ENCODE results near the gene RHNO1.
A peak's percentile ranks its signal among the peaks of the same experiment; 100 is the strongest.

The RHNO1 gene

GRCh38 chr12:2902272-2902880 lies 25.4 kb downstream of the RHNO1 start:
- Histone ChIP-seq H3K9ac (ENCODE audit: low read depth, low read length) (no peak overlapping the region), H3K27ac (ENCODE audit: low read depth, low read length) (no peak overlapping the region), H3K36me3 (ENCODE audit: control insufficient read depth, insufficient read depth, low read length) (no peaks in the 10 kb centered on the region), H3K27me3 (ENCODE audit: control insufficient read depth, insufficient read depth, low read length) (no peaks in the 10 kb centered on the region), H3K9me3 (ENCODE audit: control insufficient read depth, insufficient read depth, low read length) (no peaks in the 10 kb centered on the region), H3K4me1 (ENCODE audit: control insufficient read depth, insufficient read depth, low read length) (peaks cover 3% of the 10 kb centered on the region; the same call in 1 of the 2 replicates), H3K4me3 (ENCODE audit: low read depth, low read length) (no peak overlapping the region)

- no peak overlapping the region for H3K4me3 ChIP-seq (ENCODE audit: low read depth, low read length)
- H3K27ac ChIP-seq (ENCODE audit: low read depth, low read length) = no peak overlapping the region
- no peak overlapping the region for H3K9ac ChIP-seq (ENCODE audit: low read depth, low read length)
- no peaks in the 10 kb centered on the region for H3K27me3 ChIP-seq (ENCODE audit: control insufficient read depth, insufficient read depth, low read length)
- H3K4me1 ChIP-seq (ENCODE audit: control insufficient read depth, insufficient read depth, low read length) = peaks cover 7% of the 10 kb centered on the region; the same call in 1 of the 2 replicates
- no peaks in the 10 kb centered on the region for H3K36me3 ChIP-seq (ENCODE audit: control insufficient read depth, insufficient read depth, low read length)
- H3K9me3 ChIP-seq (ENCODE audit: control insufficient read depth, insufficient read depth, low read length) = no peaks in the 10 kb centered on the region
Measured at GRCh38 chr12:2904260-2904659, 27.2 kb downstream of the RHNO1 start.

DNA sequence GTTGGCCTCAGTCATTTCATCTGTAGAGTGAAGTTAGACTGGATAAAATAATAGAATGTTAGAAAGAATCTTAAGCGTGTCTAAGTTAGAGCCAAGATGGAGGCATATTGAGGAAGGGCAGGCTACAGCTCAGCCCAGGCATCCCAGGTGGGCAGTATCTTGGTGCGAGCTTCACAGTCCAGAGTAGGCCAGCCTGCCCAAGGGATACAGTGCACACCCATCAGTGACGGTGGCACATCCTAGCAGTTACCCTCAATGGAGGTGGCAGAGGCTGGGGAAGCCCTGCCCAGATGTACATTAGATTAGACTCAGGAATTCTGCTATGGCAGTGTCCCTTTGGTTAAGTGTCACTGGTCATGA lies 35.2 kb downstream of the RHNO1 start:
- H3K27ac ChIP-seq (ENCODE audit: low read depth, low read length) = peak overlapping the region; percentile 78
- no peak overlapping the region; the same call in 1 of the 2 replicates for H3K9ac ChIP-seq (ENCODE audit: low read depth, low read length)

DNA sequence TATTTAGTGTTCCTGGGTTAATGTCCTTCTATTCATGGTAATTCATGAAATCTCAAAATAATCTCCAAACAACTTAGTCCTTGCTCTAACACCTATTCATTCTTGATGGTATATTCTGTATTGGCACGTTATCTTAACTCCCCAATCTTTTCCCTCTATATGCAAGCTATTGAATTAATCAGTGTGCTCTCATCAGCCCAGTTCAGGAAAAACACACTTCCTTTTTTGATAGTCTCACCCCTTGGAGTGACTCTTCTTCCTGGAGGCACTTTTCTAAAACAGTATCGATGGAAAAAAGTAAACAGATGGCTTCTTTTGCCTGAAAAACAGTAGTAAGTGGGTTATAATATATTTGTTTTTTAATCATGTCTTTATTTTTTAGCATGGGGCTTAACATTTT lies 42.2 kb downstream of the RHNO1 start:
- Histone ChIP-seq H3K36me3 (ENCODE audit: control insufficient read depth, insufficient read depth, low read length) (peaks cover 24% of the 10 kb centered on the region), H3K27ac (ENCODE audit: low read depth, low read length) (no peak overlapping the region), H3K9me3 (ENCODE audit: control insufficient read depth, insufficient read depth, low read length) (no peaks in the 10 kb centered on the region), H3K9ac (ENCODE audit: low read depth, low read length) (no peak overlapping the region), H3K4me1 (ENCODE audit: control insufficient read depth, insufficient read depth, low read length) (peaks cover 14% of the 10 kb centered on the region), H3K27me3 (ENCODE audit: control insufficient read depth, insufficient read depth, low read length) (no peaks in the 10 kb centered on the region), H3K4me3 (ENCODE audit: low read depth, low read length) (no peak overlapping the region)

More for the DNA sequence above, 35.2 kb downstream of the RHNO1 start:
- peaks cover 4% of the 10 kb centered on the region for H3K36me3 ChIP-seq (ENCODE audit: control insufficient read depth, insufficient read depth, low read length)
- H3K9me3 ChIP-seq (ENCODE audit: control insufficient read depth, insufficient read depth, low read length) = no peaks in the 10 kb centered on the region
- H3K4me1 ChIP-seq (ENCODE audit: control insufficient read depth, insufficient read depth, low read length) = peaks cover 17% of the 10 kb centered on the region
- H3K27me3 ChIP-seq (ENCODE audit: control insufficient read depth, insufficient read depth, low read length) = no peaks in the 10 kb centered on the region
- no peak overlapping the region for H3K4me3 ChIP-seq (ENCODE audit: low read depth, low read length)

DNA sequence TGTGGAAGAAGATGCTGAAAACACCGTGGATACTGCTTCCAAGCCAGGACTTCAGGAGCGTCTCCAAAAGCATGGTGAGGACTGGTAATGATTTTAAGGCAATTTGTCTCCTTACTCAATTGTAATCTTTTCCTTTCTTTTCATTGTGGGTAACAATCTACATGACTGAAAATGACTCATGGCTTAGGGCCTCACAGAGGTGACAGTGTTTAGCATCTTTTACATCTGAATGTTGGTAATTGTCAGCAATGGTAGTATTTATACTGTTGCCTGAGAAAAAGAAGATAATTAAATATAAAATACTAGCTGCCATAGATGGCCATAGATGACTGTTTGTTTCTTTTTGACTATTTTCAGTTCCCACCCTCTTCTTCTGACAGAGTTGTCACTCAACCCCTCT lies 45.3 kb downstream of the RHNO1 start:
- peaks cover 35% of the 10 kb centered on the region for H3K36me3 ChIP-seq (ENCODE audit: control insufficient read depth, insufficient read depth, low read length)
- H3K4me3 ChIP-seq (ENCODE audit: low read depth, low read length) = 0 out of 2 replicates have a peak overlapping the region, but pooled peaks have one; percentile 12
- no peaks in the 10 kb centered on the region for H3K27me3 ChIP-seq (ENCODE audit: control insufficient read depth, insufficient read depth, low read length)
- no peaks in the 10 kb centered on the region for H3K9me3 ChIP-seq (ENCODE audit: control insufficient read depth, insufficient read depth, low read length)
- H3K4me1 ChIP-seq (ENCODE audit: control insufficient read depth, insufficient read depth, low read length) = peaks cover 14% of the 10 kb centered on the region
- H3K9ac ChIP-seq (ENCODE audit: low read depth, low read length) = no peak overlapping the region
- H3K27ac ChIP-seq (ENCODE audit: low read depth, low read length) = peak overlapping the region; percentile 84

GRCh38 chr12:2923057-2923456 lies 46.0 kb downstream of the RHNO1 start:
- Histone ChIP-seq H3K27ac (ENCODE audit: low read depth, low read length) (no peak overlapping the region), H3K27me3 (ENCODE audit: control insufficient read depth, insufficient read depth, low read length) (no peaks in the 10 kb centered on the region), H3K36me3 (ENCODE audit: control insufficient read depth, insufficient read depth, low read length) (peaks cover 35% of the 10 kb centered on the region), H3K4me3 (ENCODE audit: low read depth, low read length) (no peak overlapping the region), H3K4me1 (ENCODE audit: control insufficient read depth, insufficient read depth, low read length) (peaks cover 14% of the 10 kb centered on the region), H3K9ac (ENCODE audit: low read depth, low read length) (no peak overlapping the region), H3K9me3 (ENCODE audit: control insufficient read depth, insufficient read depth, low read length) (no peaks in the 10 kb centered on the region)

DNA sequence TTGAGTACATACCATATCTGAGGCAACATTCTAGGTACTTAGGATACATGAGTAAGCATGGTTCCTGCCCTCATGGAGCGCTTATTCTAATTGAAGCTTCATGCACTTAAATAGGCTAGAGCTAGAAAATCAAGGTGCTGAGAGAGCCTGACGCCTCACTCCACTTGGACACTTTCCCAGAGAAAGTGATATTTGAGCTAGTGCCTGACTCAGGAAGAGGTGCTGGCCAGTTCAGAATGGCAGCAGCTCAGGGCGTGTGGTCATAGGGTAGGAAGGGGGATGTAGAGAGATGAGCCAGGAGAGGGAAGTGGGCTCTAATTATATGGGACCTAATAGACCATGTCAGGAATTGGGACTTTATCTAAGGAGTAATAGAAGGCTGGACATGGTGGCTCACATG lies 47.0 kb downstream of the RHNO1 start:
- H3K27me3 ChIP-seq (ENCODE audit: control insufficient read depth, insufficient read depth, low read length) = no peaks in the 10 kb centered on the region
- peaks cover 14% of the 10 kb centered on the region for H3K4me1 ChIP-seq (ENCODE audit: control insufficient read depth, insufficient read depth, low read length)
- no peaks in the 10 kb centered on the region for H3K9me3 ChIP-seq (ENCODE audit: control insufficient read depth, insufficient read depth, low read length)
- H3K36me3 ChIP-seq (ENCODE audit: control insufficient read depth, insufficient read depth, low read length) = peaks cover 35% of the 10 kb centered on the region
- H3K4me3 ChIP-seq (ENCODE audit: low read depth, low read length) = no peak overlapping the region
- no peak overlapping the region for H3K9ac ChIP-seq (ENCODE audit: low read depth, low read length)
- no peak overlapping the region for H3K27ac ChIP-seq (ENCODE audit: low read depth, low read length)

GRCh38 chr12:2925322-2925995 lies 48.4 kb downstream of the RHNO1 start:
- no peak overlapping the region for H3K27ac ChIP-seq (ENCODE audit: low read depth, low read length)
- no peaks in the 10 kb centered on the region for H3K27me3 ChIP-seq (ENCODE audit: control insufficient read depth, insufficient read depth, low read length)
- H3K4me3 ChIP-seq (ENCODE audit: low read depth, low read length) = no peak overlapping the region
- H3K9ac ChIP-seq (ENCODE audit: low read depth, low read length) = no peak overlapping the region
- H3K4me1 ChIP-seq (ENCODE audit: control insufficient read depth, insufficient read depth, low read length) = peaks cover 14% of the 10 kb centered on the region
- no peaks in the 10 kb centered on the region for H3K9me3 ChIP-seq (ENCODE audit: control insufficient read depth, insufficient read depth, low read length)
- H3K36me3 ChIP-seq (ENCODE audit: control insufficient read depth, insufficient read depth, low read length) = peaks cover 29% of the 10 kb centered on the region

DNA sequence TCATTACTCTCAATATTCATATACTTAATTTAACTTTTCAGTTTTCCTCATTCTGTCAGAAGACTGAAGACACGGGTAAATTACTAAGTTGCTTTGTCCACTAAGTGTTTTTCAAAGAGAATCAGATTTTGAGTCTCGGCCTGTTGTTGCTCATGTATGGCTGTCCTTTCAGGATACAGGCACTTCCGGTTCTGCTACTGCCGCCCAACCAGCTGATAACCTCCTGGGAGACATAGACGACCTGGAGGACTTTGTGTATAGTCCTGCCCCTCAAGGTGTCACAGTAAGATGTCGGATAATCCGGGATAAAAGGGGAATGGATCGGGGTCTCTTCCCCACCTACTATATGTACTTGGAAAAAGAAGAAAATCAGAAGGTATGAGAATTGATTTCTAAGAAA lies 53.8 kb downstream of the RHNO1 start:
- H3K27me3 ChIP-seq (ENCODE audit: control insufficient read depth, insufficient read depth, low read length) = no peaks in the 10 kb centered on the region
- no peak overlapping the region for H3K27ac ChIP-seq (ENCODE audit: low read depth, low read length)
- H3K36me3 ChIP-seq (ENCODE audit: control insufficient read depth, insufficient read depth, low read length) = peaks cover 40% of the 10 kb centered on the region
- no peak overlapping the region for H3K4me3 ChIP-seq (ENCODE audit: low read depth, low read length)
- H3K4me1 ChIP-seq (ENCODE audit: control insufficient read depth, insufficient read depth, low read length) = no peaks in the 10 kb centered on the region
- no peaks in the 10 kb centered on the region for H3K9me3 ChIP-seq (ENCODE audit: control insufficient read depth, insufficient read depth, low read length)
- H3K9ac ChIP-seq (ENCODE audit: low read depth, low read length) = no peak overlapping the region

GRCh38 chr12:2933586-2933985 lies 56.6 kb downstream of the RHNO1 start:
- Histone ChIP-seq H3K27ac (ENCODE audit: low read depth, low read length) (no peak overlapping the region), H3K36me3 (ENCODE audit: control insufficient read depth, insufficient read depth, low read length) (peaks cover 45% of the 10 kb centered on the region), H3K9ac (ENCODE audit: low read depth, low read length) (no peak overlapping the region), H3K4me1 (ENCODE audit: control insufficient read depth, insufficient read depth, low read length) (no peaks in the 10 kb centered on the region), H3K9me3 (ENCODE audit: control insufficient read depth, insufficient read depth, low read length) (no peaks in the 10 kb centered on the region), H3K27me3 (ENCODE audit: control insufficient read depth, insufficient read depth, low read length) (no peaks in the 10 kb centered on the region), H3K4me3 (ENCODE audit: low read depth, low read length) (no peak overlapping the region)

DNA sequence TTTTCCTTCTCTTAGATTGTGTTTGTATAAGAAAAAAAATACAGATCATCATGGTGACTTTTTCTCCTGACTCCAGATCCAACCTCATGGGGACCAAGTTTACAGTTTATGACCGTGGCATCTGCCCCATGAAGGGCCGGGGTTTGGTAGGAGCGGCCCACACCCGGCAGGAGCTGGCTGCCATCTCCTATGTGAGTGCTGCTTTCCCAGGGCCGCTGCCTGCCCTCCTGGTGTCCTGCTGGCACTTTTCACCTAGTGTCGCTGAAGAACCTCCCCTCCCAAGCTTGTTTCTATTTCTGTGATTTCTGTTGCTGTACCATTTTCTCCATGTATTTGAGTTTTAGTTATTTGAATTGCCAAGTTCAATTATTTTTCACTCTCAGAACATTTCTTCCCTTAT lies 57.3 kb downstream of the RHNO1 start:
- Histone ChIP-seq H3K27me3 (ENCODE audit: control insufficient read depth, insufficient read depth, low read length) (no peaks in the 10 kb centered on the region), H3K4me1 (ENCODE audit: control insufficient read depth, insufficient read depth, low read length) (no peaks in the 10 kb centered on the region), H3K36me3 (ENCODE audit: control insufficient read depth, insufficient read depth, low read length) (peaks cover 52% of the 10 kb centered on the region), H3K9me3 (ENCODE audit: control insufficient read depth, insufficient read depth, low read length) (no peaks in the 10 kb centered on the region), H3K4me3 (ENCODE audit: low read depth, low read length) (no peak overlapping the region), H3K9ac (ENCODE audit: low read depth, low read length) (no peak overlapping the region), H3K27ac (ENCODE audit: low read depth, low read length) (no peak overlapping the region)

Measured in HUES48 (cell line).